H1 (cell line): ENCODE data around the gene PLEKHG1. TPM values are rescaled to one million over a fixed set of nuclear protein-coding genes. Genes with fewer than 3 reads are reported as not detected.

Experiments
- CTCF ChIA-PET: fragments of 300-600 bp; sonication (Branson Sonifier 250); formaldehyde crosslinking; loops from one replicate; lab custom pipeline; 2021; ENCODE audit not compliant: partially characterized antibody; lab: Charles Lee
- POLR2A ChIA-PET: fragments of 300-600 bp; sonication (Branson Sonifier 250); formaldehyde crosslinking; loops from one replicate; lab custom pipeline; 2021; ENCODE audit warnings: inconsistent platforms; ENCODE audit not compliant: partially characterized antibody; lab: Charles Lee
- DNase-seq, 2 experiments: peaks; one replicate each; pipeline versions ENCODE4 v3.0.0 to v3.0.0-alpha.2; 2010 to 2022; ENCODE audit warnings: low spot score in 2 of 2, low read depth in 1 of 2, mixed read lengths in 1 of 2
- FAIRE-seq: peaks from 2 replicates; lab custom pipeline; 2011; peaks lifted over from hg19 to GRCh38; lab: Jason Lieb, UNC
- H2AFZ ChIP-seq: 2 replicates; pipeline ENCODE4 v1.8.1; 2012; ENCODE audit warnings: low read length, inconsistent platforms
- H2AK5ac ChIP-seq: 2 replicates; pipeline ENCODE4 v1.6.1; 2013; ENCODE audit warnings: low read depth, low read length
- H2BK120ac ChIP-seq: replicated peaks from 2 replicates; pipeline ENCODE3; 2013; ENCODE audit warnings: low read depth, low read length, inconsistent platforms
- H2BK12ac ChIP-seq: 2 replicates; pipeline ENCODE4 v1.6.1; 2013; ENCODE audit warnings: low read depth, low read length
- H2BK15ac ChIP-seq: 2 replicates; pipeline ENCODE4 v1.6.1; 2013; ENCODE audit warnings: low read length
- H2BK20ac ChIP-seq: 2 replicates; pipeline ENCODE4 v1.6.1; 2013; ENCODE audit warnings: low read length
- H2BK5ac ChIP-seq: 2 replicates; pipeline ENCODE4 v1.6.1; 2013; ENCODE audit warnings: low read depth, low read length
- H3K14ac ChIP-seq: 2 replicates; pipeline ENCODE4 v1.6.1; 2013; ENCODE audit warnings: inconsistent platforms; ENCODE audit not compliant: insufficient read length
- H3K18ac ChIP-seq: 2 replicates; pipeline ENCODE4 v1.6.1; 2013; ENCODE audit warnings: low read length; ENCODE audit errors: extremely low read depth
- H3K23ac ChIP-seq: 2 replicates; pipeline ENCODE4 v1.6.1; 2013; ENCODE audit warnings: inconsistent platforms; ENCODE audit not compliant: insufficient read length
- H3K23me2 ChIP-seq: 2 replicates; pipeline ENCODE4 v1.6.1; 2013; ENCODE audit warnings: low read depth, low read length
- H3K27ac ChIP-seq: 2 replicates; pipeline ENCODE4 v1.6.1; 2011; ENCODE audit warnings: low read depth, low read length, inconsistent platforms
- H3K27me3 ChIP-seq, 4 experiments: replicated peaks in 1 of 4; 1 replicate in 1 of 4; 2 replicates in 3 of 4; pipeline versions ENCODE4 v1.6.1 to v1.8.1; 2011 to 2013; ENCODE audit warnings: low read length in 3 of 4, mild to moderate bottlenecking in 3 of 4, inconsistent platforms in 2 of 4, mixed read lengths in 2 of 4, moderate library complexity in 1 of 4; ENCODE audit not compliant: control insufficient read depth in 3 of 4, insufficient read depth in 3 of 4; ENCODE audit errors: extremely low read depth in 1 of 4
- H3K36me3 ChIP-seq, 4 experiments: 2 replicates each; pipeline versions ENCODE4 v1.6.1 to v1.8.1; 2011 to 2013; ENCODE audit warnings: mild to moderate bottlenecking in 4 of 4, low read length in 3 of 4, moderate library complexity in 2 of 4, control low read depth in 1 of 4, inconsistent platforms in 1 of 4; ENCODE audit not compliant: insufficient read depth in 4 of 4, control insufficient read depth in 2 of 4
- H3K4ac ChIP-seq: replicated peaks from 2 replicates; pipeline ENCODE3; 2013; ENCODE audit warnings: low read length, low read depth, mixed read lengths, inconsistent platforms; ENCODE audit not compliant: insufficient read length
- H3K4me1 ChIP-seq, 4 experiments: replicated peaks in 1 of 4; 1 replicate in 1 of 4; 2 replicates in 3 of 4; pipeline versions ENCODE4 v1.6.1 to v1.8.1; 2011 to 2013; ENCODE audit warnings: low read length in 3 of 4, inconsistent platforms in 2 of 4, mixed read lengths in 1 of 4; ENCODE audit not compliant: insufficient read depth in 4 of 4, control insufficient read depth in 3 of 4
- H3K4me2 ChIP-seq, 2 experiments: 2 replicates each; pipeline versions ENCODE4 v1.6.1 to v1.8.1; 2011 to 2013; ENCODE audit warnings: low read depth in 2 of 2, low read length in 2 of 2, control low read depth in 1 of 2, inconsistent platforms in 1 of 2, mild to moderate bottlenecking in 1 of 2; ENCODE audit not compliant: insufficient read depth in 1 of 2
- H3K4me3 ChIP-seq, 4 experiments: fragments of 200-600, 300-600 bp in 1 of 4; sonication (generic), shearing (Covaris generic), sonication (Bioruptor Twin) in 1 of 4; 2 replicates each; pipeline versions ENCODE4 v1.5.1 to v1.8.1; 2011 to 2016; ENCODE audit warnings: low read length in 4 of 4, low read depth in 3 of 4, control low read depth in 2 of 4, inconsistent platforms in 2 of 4, mild to moderate bottlenecking in 2 of 4, mixed read lengths in 1 of 4, moderate library complexity in 1 of 4; ENCODE audit not compliant: insufficient read depth in 2 of 4; ENCODE audit errors: extremely low read depth in 1 of 4
- H3K56ac ChIP-seq: replicated peaks from 2 replicates; pipeline ENCODE3; 2013; ENCODE audit warnings: low read depth, mild to moderate bottlenecking, mixed read lengths, low read length, inconsistent platforms; ENCODE audit not compliant: insufficient read length
- H3K79me1 ChIP-seq: 2 replicates; pipeline ENCODE4 v1.6.1; 2013; ENCODE audit warnings: low read depth, low read length, control low read depth
- H3K79me2 ChIP-seq, 2 experiments: 2 replicates each; pipeline versions ENCODE4 v1.6.1 to v1.8.1; 2012 to 2013; ENCODE audit warnings: low read length in 2 of 2, mild to moderate bottlenecking in 2 of 2, inconsistent platforms in 1 of 2; ENCODE audit not compliant: insufficient read depth in 2 of 2, control insufficient read depth in 1 of 2
- H3K9ac ChIP-seq, 4 experiments: replicated peaks in 1 of 4; 1 replicate in 1 of 4; 2 replicates in 3 of 4; pipeline versions ENCODE4 v1.6.1 to v1.8.1; 2011 to 2013; ENCODE audit warnings: low read depth in 3 of 4, low read length in 3 of 4, control low read depth in 2 of 4, mild to moderate bottlenecking in 2 of 4, moderate library complexity in 2 of 4, inconsistent platforms in 1 of 4; ENCODE audit errors: extremely low read depth in 1 of 4
- H3K9me3 ChIP-seq, 2 experiments: 2 replicates each; pipeline versions ENCODE4 v1.6.1 to v1.8.1; 2012 to 2013; ENCODE audit warnings: mild to moderate bottlenecking in 2 of 2, moderate library complexity in 2 of 2, control low read depth in 1 of 2, inconsistent platforms in 1 of 2, low read depth in 1 of 2, low read length in 1 of 2, mixed read lengths in 1 of 2; ENCODE audit not compliant: insufficient read depth in 2 of 2
- H4K20me1 ChIP-seq, 2 experiments: replicated peaks in 1 of 2; 2 replicates each; pipeline versions ENCODE3 to v1.8.1; 2011 to 2013; ENCODE audit warnings: inconsistent platforms in 2 of 2, low read length in 2 of 2, mild to moderate bottlenecking in 1 of 2; ENCODE audit not compliant: insufficient read depth in 2 of 2, control insufficient read depth in 1 of 2
- H4K5ac ChIP-seq: 2 replicates; pipeline ENCODE4 v1.6.1; 2013; ENCODE audit warnings: low read length, low read depth, mixed read lengths, inconsistent platforms; ENCODE audit not compliant: insufficient read length
- H4K8ac ChIP-seq: 2 replicates; pipeline ENCODE4 v1.8.0; 2013; ENCODE audit warnings: mild to moderate bottlenecking, moderate library complexity, low read length, inconsistent platforms; ENCODE audit not compliant: insufficient read depth; ENCODE audit errors: extremely low read depth
- H4K91ac ChIP-seq: replicated peaks from 2 replicates; pipeline ENCODE3; 2013; ENCODE audit warnings: low read length, mixed read lengths, inconsistent platforms; ENCODE audit not compliant: insufficient read length
- CBX5 ChIP-seq: fragments of 300-800, 300-1000 bp; sonication (generic); IDR thresholded peaks from 2 replicates; pipeline ENCODE4 v1.7.1; 2016; ENCODE audit warnings: antibody characterized with exemption, low read length, low read depth
- NANOG ChIP-seq: IDR thresholded peaks from 2 replicates; pipeline ENCODE4 v1.6.1; 2011; ENCODE audit warnings: low read length, low read depth, mild to moderate bottlenecking, inconsistent platforms; ENCODE audit not compliant: insufficient read depth, poor library complexity, severe bottlenecking
- SRF ChIP-seq: IDR thresholded peaks from 2 replicates; pipeline ENCODE4 v1.6.1; 2011; ENCODE audit warnings: mild to moderate bottlenecking, low read depth, low read length, moderate library complexity
- TAF7 ChIP-seq: optimal IDR thresholded peaks from 2 replicates; pipeline ENCODE3; 2011; ENCODE audit warnings: low read depth, mild to moderate bottlenecking, inconsistent platforms, low read length, moderate library complexity, borderline replicate concordance
- WGBS, 2 experiments: shearing (Covaris generic) in 1 of 2; methylation state at CpG; one replicate each; pipeline versions ENCODE4 v1.1.6 to v1.1.7; 2013 to 2015; ENCODE audit warnings: low lambda C conversion rate in 2 of 2, mixed read lengths in 2 of 2, inconsistent platforms in 1 of 2, low coverage in 1 of 2, missing lambda C conversion rate in 1 of 2; ENCODE audit not compliant: insufficient replicate concordance in 2 of 2, insufficient coverage in 1 of 2, insufficient read length in 1 of 2; ENCODE audit errors: extremely low coverage in 1 of 2, missing lambda C conversion rate in 1 of 2; 5-methylcytosine and 5-hydroxymethylcytosine counted together
- polyA plus RNA-seq, 7 experiments: library from polyadenylated mRNA; depleted of rRNA in 3 of 7; stranded (reverse) in 5 of 7; unstranded in 2 of 7; fragments of >200 nt in 5 of 7; fragments of 200-250 nt in 2 of 7; gene quantifications; 1 replicate in 5 of 7; 2 replicates in 1 of 7; 4 replicates in 1 of 7; pipeline versions ENCODE4 v1.2.1 to v1.2.3, GENCODE V29; 2011 to 2013; ENCODE audit warnings: missing spikeins in 2 of 7, mixed read lengths in 2 of 7
- total RNA-seq: library from RNA; stranded (reverse); fragmentation: NEBNext Ultra II Directional; extraction: Animal tissue kit (Norgen Biotek cat#: 25700); gene quantifications from 2 replicates; pipeline ENCODE4 v1.2.1, GENCODE V29; 2021
- TF ChIP-seq, protein P1 (sequence below), 3 experiments: IDR thresholded peaks; 1 replicate in 2 of 3; 2 replicates in 1 of 3; pipeline versions ENCODE4 v1.5.1 to v1.6.1; 2011; ENCODE audit warnings: low read length in 3 of 3, mild to moderate bottlenecking in 3 of 3, inconsistent platforms in 2 of 3, low read depth in 1 of 3, moderate library complexity in 1 of 3; ENCODE audit not compliant: insufficient read depth in 1 of 3; ENCODE audit errors: control extremely low read depth in 1 of 3

Gene PLEKHG1
- total and polyA plus RNA-seq, 2 of the 8 experiments (the other 6 are each of a cell fraction or from before 2014, with no cell fraction given), result 0.94 to 2.2 TPM

DNA sequence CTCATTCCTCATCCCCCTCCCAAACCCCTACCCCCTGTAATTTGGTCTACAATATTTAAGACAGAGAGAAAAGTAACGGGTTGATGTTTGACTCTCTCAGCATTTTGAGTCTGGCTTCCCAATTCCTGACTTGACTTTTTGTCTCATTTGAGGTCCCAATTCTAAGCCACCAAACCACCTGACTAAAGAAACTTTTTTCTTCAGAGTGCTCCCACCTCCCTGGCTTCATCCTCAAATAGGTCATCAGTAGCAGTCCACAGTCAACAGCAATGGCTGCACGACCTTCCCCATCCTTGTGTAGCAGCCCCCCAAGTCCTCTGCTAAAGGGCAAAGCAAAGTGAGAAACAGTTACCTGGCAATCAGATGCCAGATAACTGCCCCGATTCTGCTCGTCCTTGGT, 1.8 kb downstream of the PLEKHG1 start:
- no peak overlapping the region for H3K23ac ChIP-seq
- H2BK12ac ChIP-seq, result no peak overlapping the region
- H3K14ac ChIP-seq, result no peak overlapping the region
- H3K4me1 ChIP-seq, result peaks cover 0 to 2% (median 0%) of the 10 kb centered on the region in 4 experiments; a peak in 2 of 7 replicates
- H3K4me3 ChIP-seq, result peak overlapping the region in 1 of 4 experiments; percentile 83; a peak in 2 of 8 replicates
- no peak overlapping the region for H3K4ac ChIP-seq
- H3K18ac ChIP-seq, result no peak overlapping the region
- no peaks in the 10 kb centered on the region for H3K9me3 ChIP-seq
- no peak overlapping the region for H4K8ac ChIP-seq
- no peak overlapping the region for H2BK20ac ChIP-seq
- no peak overlapping the region for H3K56ac ChIP-seq
- H3K4me2 ChIP-seq, result peak overlapping the region; percentile 48 to 74; a peak in 3 of 4 replicates
- H4K5ac ChIP-seq, result no peak overlapping the region
- no peak overlapping the region for H2BK5ac ChIP-seq
- H4K91ac ChIP-seq, result no peak overlapping the region
- 85% methylated on average over 4 of the region's 4 CpGs; no CpG with 5 or more reads in 1 of the 2 experiments for WGBS, 2 experiments
- no peak overlapping the region for H2BK120ac ChIP-seq
- H2BK15ac ChIP-seq, result no peak overlapping the region
- peaks cover 15 to 41% (median 28%) of the 10 kb centered on the region in 4 experiments for H3K27me3 ChIP-seq
- no peaks in the 10 kb centered on the region for H3K79me1 ChIP-seq
- no peak overlapping the region for H2AFZ ChIP-seq
- H2AK5ac ChIP-seq, result no peak overlapping the region
- FAIRE-seq (no peak), DNase-seq (no peak)
- H4K20me1 ChIP-seq, result no peaks in the 10 kb centered on the region
- CTCF ChIA-PET, result interaction anchor here (1.1 to 2.9 kb wide), 5 partner anchors 9 to 191 kb away, joined by 3 to 15 read pairs (median 4); no protein-coding TSS in a partner anchor
- H3K79me2 ChIP-seq, result no peaks in the 10 kb centered on the region
- H3K9ac ChIP-seq, result no peak overlapping the region
- peaks cover 5% of the 10 kb centered on the region for H3K23me2 ChIP-seq
- no peak overlapping the region for H3K27ac ChIP-seq
- POLR2A ChIA-PET, result no interaction called here
- no peaks in the 10 kb centered on the region for H3K36me3 ChIP-seq
- TF ChIP-seq SRF (no peak), TAF7 (no peak), CBX5 (no peak), NANOG (no peak)
- TF ChIP-seq, protein P1, sequence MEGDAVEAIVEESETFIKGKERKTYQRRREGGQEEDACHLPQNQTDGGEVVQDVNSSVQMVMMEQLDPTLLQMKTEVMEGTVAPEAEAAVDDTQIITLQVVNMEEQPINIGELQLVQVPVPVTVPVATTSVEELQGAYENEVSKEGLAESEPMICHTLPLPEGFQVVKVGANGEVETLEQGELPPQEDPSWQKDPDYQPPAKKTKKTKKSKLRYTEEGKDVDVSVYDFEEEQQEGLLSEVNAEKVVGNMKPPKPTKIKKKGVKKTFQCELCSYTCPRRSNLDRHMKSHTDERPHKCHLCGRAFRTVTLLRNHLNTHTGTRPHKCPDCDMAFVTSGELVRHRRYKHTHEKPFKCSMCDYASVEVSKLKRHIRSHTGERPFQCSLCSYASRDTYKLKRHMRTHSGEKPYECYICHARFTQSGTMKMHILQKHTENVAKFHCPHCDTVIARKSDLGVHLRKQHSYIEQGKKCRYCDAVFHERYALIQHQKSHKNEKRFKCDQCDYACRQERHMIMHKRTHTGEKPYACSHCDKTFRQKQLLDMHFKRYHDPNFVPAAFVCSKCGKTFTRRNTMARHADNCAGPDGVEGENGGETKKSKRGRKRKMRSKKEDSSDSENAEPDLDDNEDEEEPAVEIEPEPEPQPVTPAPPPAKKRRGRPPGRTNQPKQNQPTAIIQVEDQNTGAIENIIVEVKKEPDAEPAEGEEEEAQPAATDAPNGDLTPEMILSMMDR (IDR thresholded peaks at IDR 0.05; ENCODE audit: control extremely low read depth in 1 of 3, insufficient read depth in 1 of 3, low read depth in 1 of 3, low read length in 3 of 3), result no peak
